GM18505 (cell line): ENCODE data around the gene SPECC1.
"Not testable (repeated sequence)": the region's sequence is repeated elsewhere in the genome, so short reads cannot be mapped to it uniquely, and the experiment has no call there.

Experiments
- ATAC-seq: cut with Tn5 transposase; IDR thresholded peaks from one replicate; pipeline ENCODE4 v1.9.1; 2021; ENCODE audit not compliant: unreplicated experiment
- POLR2A ChIP-seq: IDR thresholded peaks from 4 replicates; pipeline ENCODE4 v1.6.1; 2011; ENCODE audit warnings: borderline replicate concordance; ENCODE audit not compliant: insufficient read depth, insufficient read length; ENCODE audit errors: extremely low read depth

SPECC1 gene

GRCh38 chr17:20179041-20179440 lies 169.9 kb downstream of the SPECC1 start:
- TF ChIP-seq POLR2A = no peak
- ATAC-seq = no peak

GRCh38 chr17:20180661-20181060 lies 171.5 kb downstream of the SPECC1 start:
- no peak for TF ChIP-seq POLR2A
- ATAC-seq = no peak

GRCh38 chr17:20184181-20184580 lies 175.0 kb downstream of the SPECC1 start:
- TF ChIP-seq POLR2A = no peak
- ATAC-seq = no peak

- TF ChIP-seq POLR2A = no peak
- ATAC-seq = no peak
These were observed 175.9 kb downstream of the SPECC1 start for GRCh38 chr17:20184977-20185619.

GRCh38 chr17:20187049-20187448 lies 177.9 kb downstream of the SPECC1 start:
- no peak for TF ChIP-seq POLR2A
- no peak for ATAC-seq

GRCh38 chr17:20189302-20189701 lies 180.1 kb downstream of the SPECC1 start:
- no peak for TF ChIP-seq POLR2A
- ATAC-seq = no peak

- TF ChIP-seq POLR2A = no peak
- no peak for ATAC-seq
These were observed 180.8 kb downstream of the SPECC1 start for GRCh38 chr17:20189979-20190378.

GRCh38 chr17:20190605-20191004 lies 181.4 kb downstream of the SPECC1 start:
- no peak for ATAC-seq
- TF ChIP-seq POLR2A = no peak

GRCh38 chr17:20191056-20191455 lies 181.9 kb downstream of the SPECC1 start:
- ATAC-seq = no peak
- TF ChIP-seq POLR2A = no peak

GRCh38 chr17:20196286-20196685 lies 187.1 kb downstream of the SPECC1 start:
- not testable (repeated sequence) for ATAC-seq

GRCh38 chr17:20197272-20197926 lies 188.2 kb downstream of the SPECC1 start:
- no peak for TF ChIP-seq POLR2A
- ATAC-seq = no peak

GRCh38 chr17:20200016-20200795 lies 191.0 kb downstream of the SPECC1 start:
- no peak for ATAC-seq
- no peak for TF ChIP-seq POLR2A

GRCh38 chr17:20200865-20201458 lies 191.8 kb downstream of the SPECC1 start:
- ATAC-seq = no peak
- no peak for TF ChIP-seq POLR2A
